ENCODE data around the gene ATP5ME.

- TF ChIP-seq CTCF (IDR thresholded peaks at IDR 0.05) (no peak), POLR2A (IDR thresholded peaks at IDR 0.05) (no peak)
Observed at GRCh38 chr4:663046-663437, 11.0 kb downstream of the ATP5ME start.
